Karpas-422 (cell line): ENCODE results near the gene EHMT2. TPM values are rescaled to one million over a fixed set of nuclear protein-coding genes. Genes with fewer than 3 reads are reported as not detected.
A peak's percentile ranks its signal among the peaks of the same experiment; 100 is the strongest.

ENCODE experiments used
- DNase-seq: peaks from one replicate; pipeline ENCODE4 v3.0.0-alpha.2; 2015
- H2AFZ ChIP-seq: fragments of 200-600 bp; sonication (generic); 2 replicates; pipeline ENCODE4 v1.6.1; 2014; ENCODE audit warnings: antibody characterized with exemption, low read length, mixed read lengths
- H3K27ac ChIP-seq: fragments of 200-600 bp; sonication (generic); 2 replicates; pipeline ENCODE4 v1.5.1; 2014; ENCODE audit warnings: mild to moderate bottlenecking, low read length, moderate library complexity
- H3K27me3 ChIP-seq: fragments of 200-600 bp; sonication (generic); 2 replicates; pipeline ENCODE4 v1.6.1; 2014; ENCODE audit warnings: low read length, mixed read lengths
- H3K36me3 ChIP-seq: fragments of 200-600 bp; sonication (generic); 2 replicates; pipeline ENCODE4 v1.6.1; 2014; ENCODE audit warnings: low read length, mixed read lengths; ENCODE audit not compliant: insufficient read depth
- H3K4me1 ChIP-seq: fragments of 200-600 bp; sonication (generic); 2 replicates; pipeline ENCODE4 v1.6.1; 2014; ENCODE audit warnings: mild to moderate bottlenecking, low read length, mixed read lengths
- H3K4me2 ChIP-seq: fragments of 200-600 bp; sonication (generic); 2 replicates; pipeline ENCODE4 v1.6.1; 2014; ENCODE audit warnings: low read length, low read depth, mild to moderate bottlenecking; ENCODE audit not compliant: poor library complexity, severe bottlenecking
- H3K4me3 ChIP-seq: fragments of 200-600 bp; sonication (generic); 2 replicates; pipeline ENCODE4 v1.5.1; 2014; ENCODE audit warnings: mild to moderate bottlenecking, antibody characterized with exemption, low read length, mixed read lengths
- H3K79me2 ChIP-seq: fragments of 200-600 bp; sonication (generic); 2 replicates; pipeline ENCODE4 v1.6.1; 2014; ENCODE audit warnings: mild to moderate bottlenecking, low read length, mixed read lengths
- H3K9ac ChIP-seq: fragments of 200-600 bp; sonication (generic); 2 replicates; pipeline ENCODE4 v1.6.0; 2014; ENCODE audit warnings: low read length
- H3K9me2 ChIP-seq: fragments of 200-600 bp; sonication (generic), shearing (Covaris generic); replicated peaks from 2 replicates; pipeline ENCODE4 v1.6.0; 2014; ENCODE audit warnings: mild to moderate bottlenecking, low read length, moderate library complexity; ENCODE audit not compliant: insufficient read depth
- H3K9me3 ChIP-seq: fragments of 300-700, 200-600 bp; sonication (generic); 2 replicates; pipeline ENCODE4 v1.6.1; 2014; ENCODE audit warnings: low read length, mixed read lengths
- H4K20me1 ChIP-seq: fragments of 200-600 bp; sonication (generic); 2 replicates; pipeline ENCODE4 v1.6.1; 2014; ENCODE audit warnings: mild to moderate bottlenecking, antibody characterized with exemption, low read length, low read depth; ENCODE audit not compliant: insufficient read depth
- small RNA-seq: library from RNA; depleted of rRNA; stranded (forward); fragments of <200 nt; gene quantifications from one replicate; pipeline ENCODE3, GENCODE V24; 2014
- total RNA-seq: library from RNA; depleted of rRNA; stranded (reverse); fragments of >200 nt; shearing (Covaris generic); gene quantifications from 2 replicates; pipeline ENCODE4 v1.2.3, GENCODE V29; 2014; ENCODE audit warnings: low replicate concordance; rRNA removed

EHMT2 gene
- total RNA-seq, 1 experiment from 2014 or later, result 40.0 TPM

- Histone ChIP-seq H3K27me3 (no peaks in the 10 kb centered on the region), H3K36me3 (peaks cover 44% of the 10 kb centered on the region), H3K79me2 (peaks cover 64% of the 10 kb centered on the region), H3K9ac (peak overlapping the region; percentile 100), H3K9me3 (no peaks in the 10 kb centered on the region), H3K4me3 (peak overlapping the region; percentile 99), H3K4me1 (peaks cover 55% of the 10 kb centered on the region), H3K4me2 (peak overlapping the region; percentile 91), H3K27ac (peak overlapping the region; percentile 94), H4K20me1 (peaks cover 26% of the 10 kb centered on the region; the same call in 1 of the 2 replicates), H3K9me2 (no peaks in the 10 kb centered on the region), H2AFZ (peak overlapping the region; percentile 17; the same call in 1 of the 2 replicates)
- peak; percentile 93 for DNase-seq
These were observed 62.9 kb downstream of the EHMT2 start for GRCh38 chr6:31834367-31835250.

GRCh38 chr6:31831350-31832215 is 65.9 kb downstream of the EHMT2 start:
- Histone ChIP-seq H2AFZ (no peak overlapping the region), H3K27ac (peak overlapping the region; percentile 66), H3K9me3 (no peaks in the 10 kb centered on the region), H3K36me3 (peaks cover 13% of the 10 kb centered on the region), H4K20me1 (peaks cover 5% of the 10 kb centered on the region; the same call in 1 of the 2 replicates), H3K4me3 (peak overlapping the region; percentile 65), H3K9me2 (no peaks in the 10 kb centered on the region), H3K4me2 (peak overlapping the region; percentile 94), H3K27me3 (no peaks in the 10 kb centered on the region), H3K9ac (peak overlapping the region; percentile 84), H3K79me2 (peaks cover 53% of the 10 kb centered on the region), H3K4me1 (peaks cover 40% of the 10 kb centered on the region)
- DNase-seq, result no peak

- no peaks in the 10 kb centered on the region for H3K27me3 ChIP-seq
- no peaks in the 10 kb centered on the region; the same call in 1 of the 2 replicates for H4K20me1 ChIP-seq
- no peak overlapping the region for H2AFZ ChIP-seq
- H3K9me3 ChIP-seq, result no peaks in the 10 kb centered on the region
- peaks cover 39% of the 10 kb centered on the region for H3K4me1 ChIP-seq
- peaks cover 46% of the 10 kb centered on the region for H3K79me2 ChIP-seq
- H3K9ac ChIP-seq, result peak overlapping the region; percentile 84
- DNase-seq, result peak; percentile 44
- H3K9me2 ChIP-seq, result no peaks in the 10 kb centered on the region
- H3K4me2 ChIP-seq, result peak overlapping the region; percentile 94
- H3K27ac ChIP-seq, result peak overlapping the region; percentile 66
- peak overlapping the region; percentile 65 for H3K4me3 ChIP-seq
- peaks cover 7% of the 10 kb centered on the region for H3K36me3 ChIP-seq
These were observed 66.6 kb downstream of the EHMT2 start for GRCh38 chr6:31830886-31831335.

Small RNAs within 50 kb of the gene (small RNA-seq; reads per million reads assigned to genes)
- gene AL645922.1, result not detected
- gene SNORD48, result 649 reads per million, percentile 100 among the genes with 10 or more reads in this experiment
- not detected for gene SNORD52

Other genes with a start within 250 kb of the EHMT2 start
- 145 and 229 TPM in 2 replicates for gene BAG6, start 245.0 kb downstream of the EHMT2 start, total RNA-seq
- gene APOM, start 241.8 kb downstream of the EHMT2 start, total RNA-seq, result 6.7 and 7.6 TPM in 2 replicates
- 13.8 and 35.6 TPM in 2 replicates for gene C6orf47, start 236.9 kb downstream of the EHMT2 start, total RNA-seq
- 18.6 and 26.2 TPM in 2 replicates for gene GPANK1, start 232.7 kb downstream of the EHMT2 start, total RNA-seq
- 178 and 212 TPM in 2 replicates for gene CSNK2B, start 231.6 kb downstream of the EHMT2 start, total RNA-seq
- gene LY6G5B, start 227.7 kb downstream of the EHMT2 start, total RNA-seq, result 3.4 and 7.3 TPM in 2 replicates
- 0.51 TPM in 1 of 2 replicates, not detected in the other for gene LY6G5C, start 216.6 kb downstream of the EHMT2 start, total RNA-seq
- 55.6 and 92.1 TPM in 2 replicates for gene ABHD16A, start 194.4 kb downstream of the EHMT2 start, total RNA-seq
- not detected in 2 replicates for gene LY6G6F, start 190.8 kb downstream of the EHMT2 start, total RNA-seq
- gene LY6G6D, start 182.3 kb downstream of the EHMT2 start, total RNA-seq, result not detected in 2 replicates
- gene LY6G6C, start 176.0 kb downstream of the EHMT2 start, total RNA-seq, result not detected in 2 replicates
- not detected in 2 replicates for gene MPIG6B, start 174.3 kb downstream of the EHMT2 start, total RNA-seq
- gene DDAH2, start 168.4 kb downstream of the EHMT2 start, total RNA-seq, result 13.3 and 24.0 TPM in 2 replicates
- 385 and 405 TPM in 2 replicates for gene CLIC1, start 161.2 kb downstream of the EHMT2 start, total RNA-seq
- gene MSH5, start 157.7 kb downstream of the EHMT2 start, total RNA-seq, result 30.5 and 58.4 TPM in 2 replicates
- 1.8 and 14.0 TPM in 2 replicates for gene SAPCD1, start 135.0 kb downstream of the EHMT2 start, total RNA-seq
- 0.29 and 0.34 TPM in 2 replicates for gene VWA7, start 120.4 kb downstream of the EHMT2 start, total RNA-seq
- gene VARS1, start 101.9 kb downstream of the EHMT2 start, total RNA-seq, result 38.0 and 43.0 TPM in 2 replicates
- 44.9 and 57.4 TPM in 2 replicates for gene LSM2, start 90.7 kb downstream of the EHMT2 start, total RNA-seq
- gene HSPA1L, start 82.4 kb downstream of the EHMT2 start, total RNA-seq, result 0.72 TPM in 1 of 2 replicates, not detected in the other
- gene HSPA1A, start 82.2 kb downstream of the EHMT2 start, total RNA-seq, result 0.32 TPM in 1 of 2 replicates, not detected in the other
- gene HSPA1B, start 70.0 kb downstream of the EHMT2 start, total RNA-seq, result 78.6 and 143 TPM in 2 replicates
- gene NEU1, start 34.9 kb downstream of the EHMT2 start, total RNA-seq, result 23.7 and 38.7 TPM in 2 replicates
- gene SLC44A4, start 18.7 kb downstream of the EHMT2 start, total RNA-seq, result not detected in 2 replicates
- gene ZBTB12, start 4.4 kb upstream of the EHMT2 start, total RNA-seq, result 13.3 and 26.3 TPM in 2 replicates
- not detected in 2 replicates for gene C2, start 30.0 kb upstream of the EHMT2 start, total RNA-seq
- 0.22 TPM in 1 of 2 replicates, not detected in the other for gene CFB, start 48.4 kb upstream of the EHMT2 start, total RNA-seq
- gene NELFE, start 61.3 kb upstream of the EHMT2 start, total RNA-seq, result 56.3 and 146 TPM in 2 replicates
- 43.7 and 60.0 TPM in 2 replicates for gene SKIC2, start 61.5 kb upstream of the EHMT2 start, total RNA-seq
- gene DXO, start 74.4 kb upstream of the EHMT2 start, total RNA-seq, result 20.8 and 25.0 TPM in 2 replicates
- gene C4A, start 84.4 kb upstream of the EHMT2 start, total RNA-seq, result 2.9 and 3.8 TPM in 2 replicates
- gene C4B, start 117.1 kb upstream of the EHMT2 start, total RNA-seq, result 1.9 and 6.6 TPM in 2 replicates
- not detected in 2 replicates for gene CYP21A2, start 140.7 kb upstream of the EHMT2 start, total RNA-seq
- gene TNXB, start 211.6 kb upstream of the EHMT2 start, total RNA-seq, result 0.22 and 2.1 TPM in 2 replicates
- gene ATF6B, start 230.5 kb upstream of the EHMT2 start, total RNA-seq, result 51.3 and 62.5 TPM in 2 replicates
- gene FKBPL, start 232.6 kb upstream of the EHMT2 start, total RNA-seq, result 7.0 and 12.4 TPM in 2 replicates